NCI-H774 (cell line): ENCODE data around the gene NKX2-8.
"Not testable (repeated sequence)": the region's sequence is repeated elsewhere in the genome, so short reads cannot be mapped to it uniquely, and the experiment has no call there.

Experiments
- DNase-seq: peaks from one replicate; lab custom pipeline; 2025; lab: John Stamatoyannopoulos, UW

The NKX2-8 gene

GRCh38 chr14:36580141-36580855, 2.1 kb downstream of the NKX2-8 start:
- DNase-seq, result no peak

- DNase-seq, result no peak
These were observed 2.8 kb downstream of the NKX2-8 start for GRCh38 chr14:36579573-36580140.

GRCh38 chr14:36579001-36579555, 3.3 kb downstream of the NKX2-8 start:
- DNase-seq, result no peak

- no peak for DNase-seq
These were observed 12.3 kb downstream of the NKX2-8 start for GRCh38 chr14:36570065-36570464.

- DNase-seq, result peak; percentile 61
These were observed 25.5 kb downstream of the NKX2-8 start for GRCh38 chr14:36556811-36557433.

- no peak for DNase-seq
These were observed 26.2 kb downstream of the NKX2-8 start for GRCh38 chr14:36555998-36556743.

GRCh38 chr14:36553656-36554260, 28.7 kb downstream of the NKX2-8 start:
- peak; percentile 23 for DNase-seq

GRCh38 chr14:36550899-36551298, 31.5 kb downstream of the NKX2-8 start:
- no peak for DNase-seq

- not testable (repeated sequence) for DNase-seq
These were observed 38.1 kb downstream of the NKX2-8 start for GRCh38 chr14:36544280-36544679.

- no peak for DNase-seq
These were observed 44.4 kb downstream of the NKX2-8 start for GRCh38 chr14:36538051-36538450.
